Ramos (cell line): ENCODE results near the gene C11orf21.

Experiments used
- in situ Hi-C: fragments of 300-500 bp; cut with MboI; formaldehyde crosslinking; loops from one replicate; pipeline ENCODE4 v1.14.3; 2022; ENCODE audit warnings: low sequenced_read_pairs; ENCODE audit not compliant: unreplicated experiment

Gene C11orf21

DNA sequence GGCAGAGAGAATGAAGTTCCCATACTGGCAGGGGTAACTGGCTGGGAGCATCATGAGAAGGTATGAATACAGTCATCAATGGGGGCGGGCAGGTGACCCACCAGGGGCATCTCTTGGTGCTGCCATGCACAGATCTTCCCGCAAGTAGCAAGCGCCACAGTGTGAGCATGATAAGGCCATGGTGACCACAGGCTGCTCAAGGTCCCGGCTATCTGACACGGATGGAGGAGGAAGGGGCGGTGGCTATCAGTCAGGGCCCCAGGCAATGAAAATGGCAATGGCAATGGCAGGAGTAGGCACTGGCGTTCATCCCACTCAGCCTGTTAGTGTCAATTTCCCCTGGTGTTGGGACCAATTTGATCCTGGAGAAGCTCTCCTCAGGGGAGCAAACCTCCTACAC is 53.0 kb downstream of the C11orf21 start:
- in situ Hi-C loops, result no loop called here

DNA sequence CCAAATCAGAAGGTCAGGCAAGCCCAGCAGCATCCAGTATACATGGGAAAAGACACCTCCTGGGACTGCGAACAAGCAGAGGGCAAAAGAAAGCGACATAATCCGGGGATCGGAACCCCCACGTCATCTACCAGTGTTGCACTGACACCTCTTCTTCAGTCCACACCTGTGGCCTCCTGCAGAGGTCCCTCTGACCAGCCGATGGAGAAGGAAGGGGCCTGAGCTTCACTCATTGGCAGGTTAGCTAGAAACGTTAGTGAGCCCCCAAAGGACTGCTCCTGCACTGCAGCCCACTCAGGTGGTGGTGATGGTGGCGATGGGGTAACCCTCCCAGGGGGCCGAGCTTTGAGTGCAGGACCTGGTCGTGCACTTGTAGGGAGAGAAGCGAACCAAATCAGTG is 53.5 kb downstream of the C11orf21 start:
- in situ Hi-C loops, result no loop called here

- in situ Hi-C loops, result no loop called here
Measured at GRCh38 chr11:2247496-2247895, 54.2 kb downstream of the C11orf21 start.
